Heart right ventricle (tissue), 16 donors: ENCODE measurements around the gene CFHR2. TPM values are rescaled to one million over a fixed set of nuclear protein-coding genes. Genes with fewer than 3 reads are reported as not detected.
"Not testable (repeated sequence)": the region's sequence is repeated elsewhere in the genome, so short reads cannot be mapped to it uniquely, and the experiment has no call there.

Source experiments
- ATAC-seq, 8 donors: fragments of 200-7000 bp; cut with Tn5 transposase; one replicate each; pipeline ENCODE4 v1.9.1; 2020; ENCODE audit warnings: mild to moderate bottlenecking in 8 of 8, moderate library complexity in 8 of 8, moderate number of reproducible peaks in 1 of 8
- DNase-seq, 2 donors: peaks; one replicate each; pipeline ENCODE4 v3.0.0-alpha.2; 2020
- H3K27ac ChIP-seq, 10 donors: fragments of 200-600 bp; sonication (generic) in 2 of 10; one replicate each; pipeline versions ENCODE4 v1.5.0 to v1.8.0; 2020 to 2022; ENCODE audit warnings: mild to moderate bottlenecking in 3 of 10
- H3K27me3 ChIP-seq, 7 donors: fragments of 200-600 bp; one replicate each; pipeline ENCODE4 v1.8.0; 2021 to 2022; ENCODE audit warnings: mild to moderate bottlenecking in 2 of 7
- H3K36me3 ChIP-seq, 9 donors: fragments of 200-600 bp; sonication (generic) in 1 of 9; one replicate each; pipeline versions ENCODE4 v1.5.0 to v1.8.0; 2020 to 2022; ENCODE audit warnings: mild to moderate bottlenecking in 2 of 9
- H3K4me1 ChIP-seq, 9 donors: fragments of 200-600 bp; sonication (generic) in 1 of 9; one replicate each; pipeline versions ENCODE4 v1.5.0 to v1.8.0; 2020 to 2022; ENCODE audit warnings: mild to moderate bottlenecking in 4 of 9
- H3K4me3 ChIP-seq, 10 donors: fragments of 200-600 bp; sonication (generic) in 2 of 10; one replicate each; pipeline versions ENCODE4 v1.5.0 to v1.8.0; 2020 to 2022; ENCODE audit warnings: mild to moderate bottlenecking in 7 of 10, moderate library complexity in 2 of 10
- H3K9me3 ChIP-seq, 11 donors: fragments of 200-600 bp in 10 of 11; sonication (generic) in 2 of 11; one replicate each; pipeline versions ENCODE4 v1.5.0 to v1.8.0; 2013 to 2022; ENCODE audit warnings: mild to moderate bottlenecking in 2 of 11, control low read depth in 1 of 11, moderate library complexity in 1 of 11
- CTCF ChIP-seq, 9 donors: fragments of 200-600 bp; sonication (generic) in 2 of 9; IDR thresholded peaks; one replicate each; pipeline versions ENCODE4 v1.5.0 to v1.8.0; 2021 to 2022; ENCODE audit warnings: antibody characterized with exemption in 9 of 9, mild to moderate bottlenecking in 5 of 9, moderate library complexity in 1 of 9
- WGBS, 2 donors: extraction: QIAGEN DNeasy Blood & Tissue Kit; methylation state at CpG; one replicate each; pipeline ENCODE4 v1.1.7; 2013; ENCODE audit warnings: inconsistent platforms in 1 of 2; 5-methylcytosine and 5-hydroxymethylcytosine counted together
- intact Hi-C, 10 donors: fragments of 100-400 bp; cut with DNase I; formaldehyde crosslinking; loops; one replicate each; pipeline versions ENCODE4 v1.11.1 to v1.14.2; 2022
- polyA plus RNA-seq, 2 donors: library from polyadenylated mRNA; stranded (reverse); fragments of 200-250 nt; gene quantifications; one replicate each; pipeline ENCODE4 v1.2.3, GENCODE V29; 2013
- total RNA-seq, 10 donors: library from RNA; stranded (reverse); fragmentation: NEBNext Ultra II Directional in 3 of 10; extraction: Animal tissue kit (Norgen Biotek cat#: 25700) in 3 of 10; gene quantifications; one replicate each; pipeline versions ENCODE4 v1.2.1 to v1.2.4, GENCODE V29; 2021 to 2023
- donor health status: Arrhythmogenic right ventricular cardiomyopathy.
- donor health status: ischemic (EF 13 %, LVEDD 7.1; RV severe dilation, severe dysfunction).
- donor health status: healthy with polysubstance abuse.
- donor health status: DM: no; HTN: yes; CAD: no.
- donor health status: DM: no; HTN: no; CAD: no.
- donor health status: ischemic (EF 25% LVEDD 6.9; RV normal size, moderate dysfunction).
- donor health status: ischemic (EF 25% LVEDD 5.7; RV mildly dilated, moderate dysfunction).
- donor health status: healthy.
- donor health status: DM: yes; HTN: yes; CAD: no.
- donor health status: Ischemic cardiomyopathy.
- donor health status: ischemic (EF 35%, LVEDD 5.7; RV mildly dilated, moderate dysfunction).
- donor health status: nonischemic (EF 11% LVEDD 7.7; RV severe dilation, severe dysfunction).
- donor health status: DM: yes; HTN: yes; CAD: no.
- donor health status: PGD.
- donor health status: ischemic (EF 29% LVEDD 5.4; RV normal size, mild dysfunction).
- donor health status: nonischemic (EF 23%, LVEDD 6.1; RV moderate dilation, normal function).

Gene CFHR2
- total and polyA plus RNA-seq, 12 donors = not detected

DNA sequence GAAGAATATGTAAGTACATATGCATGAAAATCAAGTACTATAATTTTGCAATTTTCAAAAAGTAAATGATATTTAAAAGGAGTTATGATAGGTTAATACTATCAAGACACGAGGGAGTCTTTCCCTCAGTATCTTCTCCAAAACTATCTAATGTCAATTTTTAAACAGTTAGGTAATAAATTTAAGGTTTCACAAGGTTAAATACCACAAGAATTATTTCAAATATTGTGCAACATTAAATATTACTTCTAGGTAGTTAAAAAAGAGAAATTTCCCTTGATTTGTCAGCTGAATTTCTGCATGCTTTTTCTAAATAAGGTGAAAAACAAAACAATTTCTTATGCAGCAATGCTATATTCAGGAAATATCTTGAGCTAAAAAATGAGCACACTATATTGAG, 37.3 kb downstream of the CFHR2 start:
- TF ChIP-seq CTCF (IDR thresholded peaks at IDR 0.05) = no peak
- Histone ChIP-seq H3K4me1 (no peaks in the 10 kb centered on the region), H3K27me3 (no peaks in the 10 kb centered on the region), H3K27ac (no peak overlapping the region), H3K36me3 (no peaks in the 10 kb centered on the region), H3K9me3 (peaks cover 0 to under 1% (median 0%) of the 10 kb centered on the region in 11 donors), H3K4me3 (no peak overlapping the region)
- 79 to 93% methylated on average over 1 of the region's 1 CpG for WGBS, 2 donors
- ATAC-seq = no peak
- no peak for DNase-seq
- intact Hi-C loops = no loop called here

DNA sequence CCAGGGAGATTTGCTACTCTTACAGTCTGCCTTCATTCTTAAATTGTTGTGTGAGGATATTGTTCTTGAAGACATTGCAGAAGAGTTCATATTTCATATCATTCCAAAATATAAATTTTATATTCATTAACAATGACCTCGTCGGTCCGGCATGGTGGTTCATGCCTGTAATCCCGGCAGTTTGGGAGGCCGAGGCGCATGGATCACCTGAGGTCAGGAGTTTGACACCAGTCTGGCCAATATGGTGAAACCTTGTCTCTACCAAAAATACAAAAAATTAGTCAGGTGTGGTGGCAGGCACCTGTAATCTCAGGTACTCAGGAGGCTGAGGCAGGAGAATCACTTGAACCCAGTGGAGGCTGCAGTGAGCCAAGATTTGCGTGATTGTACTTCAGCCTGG, 38.7 kb downstream of the CFHR2 start:
- H3K27ac ChIP-seq, intact Hi-C loops, H3K36me3 ChIP-seq, H3K4me1 ChIP-seq, ATAC-seq, H3K4me3 ChIP-seq, DNase-seq, H3K27me3 ChIP-seq: not testable (repeated sequence)
- WGBS, 2 donors = 90 to 96% methylated on average over 7 of the region's 7 CpGs
- H3K9me3 ChIP-seq = peaks cover 0 to 13% (median 0%) of the 10 kb centered on the region in 11 donors

- H3K36me3 ChIP-seq, H3K27me3 ChIP-seq, intact Hi-C loops, H3K27ac ChIP-seq, DNase-seq, H3K4me1 ChIP-seq, H3K4me3 ChIP-seq, ATAC-seq, H3K9me3 ChIP-seq: not testable (repeated sequence)
- 61 to 69% methylated on average over 11 of the region's 11 CpGs for WGBS, 2 donors
Measured at GRCh38 chr1:196991919-196992651, 48.5 kb downstream of the CFHR2 start.

DNA sequence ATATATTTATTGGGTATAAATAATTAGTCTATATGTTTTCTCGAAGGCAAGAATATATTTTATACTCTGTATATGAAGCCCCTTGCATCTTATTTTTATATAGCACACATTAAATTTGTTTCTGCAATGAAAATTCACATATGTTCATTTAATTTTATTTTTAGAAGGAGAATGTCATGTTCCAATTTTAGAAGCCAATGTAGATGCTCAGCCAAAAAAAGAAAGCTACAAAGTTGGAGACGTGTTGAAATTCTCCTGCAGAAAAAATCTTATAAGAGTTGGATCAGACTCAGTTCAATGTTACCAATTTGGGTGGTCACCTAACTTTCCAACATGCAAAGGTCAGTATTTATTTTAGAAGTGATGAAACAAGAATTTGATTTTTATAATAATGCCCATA, 50.4 kb downstream of the CFHR2 start:
- Histone ChIP-seq H3K9me3 (peaks cover 0 to 2% (median 0%) of the 10 kb centered on the region in 11 donors), H3K36me3 (no peaks in the 10 kb centered on the region), H3K27ac (no peak overlapping the region), H3K4me1 (no peaks in the 10 kb centered on the region), H3K27me3 (no peaks in the 10 kb centered on the region), H3K4me3 (no peak overlapping the region)
- WGBS, 2 donors = 44 to 48% methylated on average over 2 of the region's 2 CpGs
- DNase-seq (no peak), ATAC-seq (no peak)
- TF ChIP-seq CTCF (IDR thresholded peaks at IDR 0.05) = no peak
- intact Hi-C loops = no loop called here

GRCh38 chr1:196997423-196997822, 53.9 kb downstream of the CFHR2 start:
- Histone ChIP-seq H3K4me3 (no peak overlapping the region), H3K9me3 (no peaks in the 10 kb centered on the region), H3K27ac (no peak overlapping the region), H3K36me3 (no peaks in the 10 kb centered on the region), H3K4me1 (no peaks in the 10 kb centered on the region), H3K27me3 (no peaks in the 10 kb centered on the region)
- TF ChIP-seq CTCF (IDR thresholded peaks at IDR 0.05) = no peak
- intact Hi-C loops = no loop called here
- ATAC-seq (no peak), DNase-seq (no peak)
- 49 to 52% methylated on average over 1 of the region's 1 CpG for WGBS, 2 donors
